T-cell (primary cell): ENCODE measurements around the gene ZKSCAN5. TPM values are rescaled to one million over a fixed set of nuclear protein-coding genes. Genes with fewer than 3 reads are reported as not detected.

Source experiments
- ATAC-seq, 4 experiments: fragments of 200-7000 bp in 3 of 4; fragments of 150-1000 bp in 1 of 4; cut with Tn5 transposase; replicated peaks in 1 of 4; 1 replicate in 3 of 4; 2 replicates in 1 of 4; pipeline ENCODE4 v1.10.0; 2021; ENCODE audit warnings: moderate library complexity in 3 of 4, mild to moderate bottlenecking in 2 of 4, moderate number of reproducible peaks in 1 of 4
- CTCF ChIA-PET, 2 donors: fragments of 300-600 bp; sonication (Branson Sonifier 250); formaldehyde crosslinking; loops; one replicate each; lab custom pipeline; 2022; ENCODE audit warnings: antibody characterized with exemption in 2 of 2; lab: Charles Lee
- POLR2A ChIA-PET, 2 donors: fragments of 300-600 bp; sonication (Branson Sonifier 250); formaldehyde crosslinking; loops; one replicate each; lab custom pipeline; 2022; ENCODE audit warnings: antibody characterized with exemption in 2 of 2; lab: Charles Lee
- DNase-seq, 35 experiments: peaks; one replicate each; pipeline versions ENCODE4 v3.0.0 to v3.0.0-alpha.2; 2013 to 2023
- H3K27ac ChIP-seq: one replicate; pipeline ENCODE4 v1.5.1; 2013; ENCODE audit warnings: low read length
- H3K27me3 ChIP-seq, 2 experiments: replicated peaks in 1 of 2; 1 replicate in 1 of 2; 2 replicates in 1 of 2; pipeline versions ENCODE4 v1.6.1 to v1.7.0; 2013; ENCODE audit warnings: low read length in 1 of 2, mixed read lengths in 1 of 2; ENCODE audit not compliant: control insufficient read depth in 2 of 2, insufficient read depth in 2 of 2; ENCODE audit errors: extremely low read depth in 1 of 2
- H3K36me3 ChIP-seq, 2 donors: 1 replicate in 1 of 2; 2 replicates in 1 of 2; pipeline versions ENCODE4 v1.6.1 to v1.7.0; 2013; ENCODE audit warnings: low read length in 1 of 2; ENCODE audit not compliant: control insufficient read depth in 2 of 2, insufficient read depth in 1 of 2; ENCODE audit errors: extremely low read depth in 1 of 2
- H3K4me1 ChIP-seq, 2 experiments: 1 replicate in 1 of 2; 2 replicates in 1 of 2; pipeline versions ENCODE4 v1.6.1 to v1.7.0; 2013; ENCODE audit warnings: low read length in 2 of 2, mixed read lengths in 1 of 2; ENCODE audit not compliant: insufficient read depth in 2 of 2, control insufficient read depth in 1 of 2; ENCODE audit errors: extremely low read depth in 1 of 2
- H3K4me3 ChIP-seq, 2 donors: 1 replicate in 1 of 2; 2 replicates in 1 of 2; pipeline versions ENCODE4 v1.5.1 to v1.7.0; 2013; ENCODE audit warnings: mild to moderate bottlenecking in 2 of 2, low read length in 1 of 2, moderate library complexity in 1 of 2; ENCODE audit not compliant: control insufficient read depth in 1 of 2; ENCODE audit errors: extremely low read depth in 1 of 2
- H3K9me3 ChIP-seq: 2 replicates; pipeline ENCODE4 v1.7.0; 2013
- H3K27ac Mint-ChIP-seq, 2 donors: one replicate each; pipeline ENCODE4 v1.8.0; 2020 to 2021; ENCODE audit warnings: mild to moderate bottlenecking in 2 of 2, mixed read lengths in 2 of 2
- H3K27me3 Mint-ChIP-seq, 2 donors: one replicate each; pipeline ENCODE4 v1.8.0; 2021 to 2022; ENCODE audit warnings: mixed read lengths in 2 of 2
- H3K36me3 Mint-ChIP-seq: one replicate; pipeline ENCODE4 v1.8.0; 2021; ENCODE audit warnings: mixed read lengths
- H3K4me1 Mint-ChIP-seq, 3 donors: one replicate each; pipeline ENCODE4 v1.8.0; 2020 to 2022; ENCODE audit warnings: mixed read lengths in 3 of 3, mild to moderate bottlenecking in 1 of 3
- H3K4me3 Mint-ChIP-seq, 3 donors: one replicate each; pipeline ENCODE4 v1.8.0; 2020 to 2022; ENCODE audit warnings: mild to moderate bottlenecking in 3 of 3, mixed read lengths in 3 of 3, moderate library complexity in 3 of 3
- H3K9me3 Mint-ChIP-seq, 3 donors: one replicate each; pipeline ENCODE4 v1.8.0; 2020 to 2022; ENCODE audit warnings: mixed read lengths in 3 of 3
- WGBS: methylation state at CpG from one replicate; pipeline ENCODE4 v1.1.5; 2013; ENCODE audit warnings: missing lambda C conversion rate; ENCODE audit not compliant: insufficient coverage; 5-methylcytosine and 5-hydroxymethylcytosine counted together
- total RNA-seq, 35 experiments: library from RNA in 6 of 35; stranded (reverse) in 6 of 35; fragments of 120-200 nt in 1 of 35; gene quantifications; one replicate each; pipeline versions ENCODE4 v1.2.1 to v1.2.4 and lab custom pipeline; 2013 to 2026

ZKSCAN5 gene
- total RNA-seq, 5 donors from 2014 or later (not counting 1 experiment from before 2014, with no cell fraction given): 5.4 to 9.1 (median 8.2) TPM

- peaks cover 21 to 64% of the 10 kb centered on the region in 2 donors for H3K36me3 ChIP-seq
- Mint-ChIP-seq H3K27me3 (no peaks in the 10 kb centered on the region), H3K9me3 (no peaks in the 10 kb centered on the region), H3K4me1 (peaks cover 21 to 37% (median 32%) of the 10 kb centered on the region in 3 donors), H3K36me3 (peaks cover 29% of the 10 kb centered on the region), H3K27ac (no peak overlapping the region), H3K4me3 (no peak overlapping the region)
- no peaks in the 10 kb centered on the region for H3K9me3 ChIP-seq
- ATAC-seq (peak in 2 of 4 experiments; percentile 41 to 42), DNase-seq (peak in 13 of 35 experiments; percentile 8 to 39 (median 18))
- H3K4me3 ChIP-seq: no peak overlapping the region
- 86% methylated on average over 5 of the region's 8 CpGs for WGBS
- ChIA-PET POLR2A (no interaction called here), CTCF (interaction anchor here in 1 of 2 donors (0.5 to 0.6 kb wide), 2 partner anchors 46 to 667 kb away, joined by 3 to 4 read pairs; partner anchors contain the start of gene MBLAC1)
- H3K27me3 ChIP-seq: no peaks in the 10 kb centered on the region
- peaks cover 0 to 27% of the 10 kb centered on the region in 2 experiments for H3K4me1 ChIP-seq
- H3K27ac ChIP-seq: no peak overlapping the region
Observed at GRCh38 chr7:99459087-99459486, 45.4 kb upstream of the ZKSCAN5 start.

DNA sequence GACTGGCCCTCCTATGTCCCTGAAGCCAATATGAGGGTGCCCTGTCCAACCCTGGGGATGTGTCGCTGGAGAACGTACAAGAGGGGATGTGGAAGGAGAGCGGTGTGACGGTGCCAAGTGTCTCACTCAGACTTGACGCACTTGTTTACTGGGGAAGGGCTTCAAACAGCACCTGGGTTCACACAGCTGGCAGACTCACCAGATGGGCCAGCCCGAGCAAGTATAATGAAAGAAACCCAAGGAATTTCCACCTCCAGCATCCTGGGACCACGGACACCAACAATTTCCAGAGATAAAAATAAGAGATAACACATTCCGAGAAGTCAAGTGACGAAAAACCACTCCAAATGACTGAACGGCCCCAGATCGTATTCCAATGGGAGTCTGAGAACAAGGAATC, 43.8 kb upstream of the ZKSCAN5 start:
- no peaks in the 10 kb centered on the region for H3K9me3 Mint-ChIP-seq
- Histone ChIP-seq H3K9me3 (no peaks in the 10 kb centered on the region), H3K4me1 (peaks cover 7 to 42% of the 10 kb centered on the region in 2 experiments), H3K27ac (no peak overlapping the region), H3K36me3 (peaks cover 11 to 49% of the 10 kb centered on the region in 2 donors), H3K4me3 (no peak overlapping the region), H3K27me3 (no peaks in the 10 kb centered on the region)
- peak overlapping the region in 1 of 2 donors; percentile 48 for H3K27ac Mint-ChIP-seq
- ChIA-PET POLR2A (interaction anchor here in 1 of 2 donors (0.6 kb wide), 1 partner anchor 93 kb away, joined by 8 read pairs; no protein-coding TSS in a partner anchor), CTCF (interaction anchor here in 1 of 2 donors (0.6 kb wide), 2 partner anchors 22 to 133 kb away, joined by 3 read pairs; no protein-coding TSS in a partner anchor)
- H3K4me1 Mint-ChIP-seq: peaks cover 36 to 49% (median 46%) of the 10 kb centered on the region in 3 donors
- DNase-seq (no peak), ATAC-seq (no peak)
- peaks cover 28% of the 10 kb centered on the region for H3K36me3 Mint-ChIP-seq
- no peaks in the 10 kb centered on the region for H3K27me3 Mint-ChIP-seq
- H3K4me3 Mint-ChIP-seq: no peak overlapping the region
- 100% methylated on average over 4 of the region's 11 CpGs for WGBS

GRCh38 chr7:99461221-99461620, 43.2 kb upstream of the ZKSCAN5 start:
- Mint-ChIP-seq H3K9me3 (no peaks in the 10 kb centered on the region), H3K4me3 (no peak overlapping the region), H3K27me3 (no peaks in the 10 kb centered on the region), H3K4me1 (peaks cover 42 to 52% (median 51%) of the 10 kb centered on the region in 3 donors), H3K36me3 (peaks cover 28% of the 10 kb centered on the region), H3K27ac (no peak overlapping the region)
- no peak for ATAC-seq
- DNase-seq: no peak
- Histone ChIP-seq H3K4me3 (no peak overlapping the region), H3K36me3 (peaks cover 11 to 44% of the 10 kb centered on the region in 2 donors), H3K27me3 (no peaks in the 10 kb centered on the region), H3K4me1 (peaks cover 10 to 46% of the 10 kb centered on the region in 2 experiments), H3K9me3 (no peaks in the 10 kb centered on the region), H3K27ac (no peak overlapping the region)
- 95% methylated on average over 2 of the region's 2 CpGs for WGBS
- ChIA-PET CTCF (interaction anchor here in 1 of 2 donors (0.6 to 1.0 kb wide), 3 partner anchors 11 to 134 kb away, joined by 3 read pairs; no protein-coding TSS in a partner anchor), POLR2A (no interaction called here)

- H3K9me3 ChIP-seq: no peaks in the 10 kb centered on the region
- peaks cover 6 to 10% of the 10 kb centered on the region in 2 donors for H3K36me3 ChIP-seq
- H3K4me1 ChIP-seq: peaks cover 10 to 50% of the 10 kb centered on the region in 2 experiments
- Mint-ChIP-seq H3K27me3 (peaks cover 0 to 4% of the 10 kb centered on the region in 2 donors), H3K27ac (peak overlapping the region; percentile 90 to 95), H3K9me3 (no peaks in the 10 kb centered on the region), H3K4me1 (peaks cover 36 to 44% (median 39%) of the 10 kb centered on the region in 3 donors), H3K36me3 (peaks cover 14% of the 10 kb centered on the region), H3K4me3 (peak overlapping the region; percentile 88 to 95 (median 94))
- WGBS: 8% methylated on average over 8 of the region's 9 CpGs
- no peaks in the 10 kb centered on the region for H3K27me3 ChIP-seq
- no peak for DNase-seq
- peak overlapping the region; percentile 66 for H3K27ac ChIP-seq
- ChIA-PET POLR2A (interaction anchor here in 1 of 2 donors (0.8 kb wide), 1 partner anchor 59 kb away, joined by 3 read pairs; no protein-coding TSS in a partner anchor), CTCF (interaction anchor here in 1 of 2 donors (1.5 kb wide), 1 partner anchor 39 kb away, joined by 5 read pairs; the partner anchor contains the start of gene ZKSCAN5)
- ATAC-seq: peak in 2 of 4 experiments; percentile 2 to 3
- H3K4me3 ChIP-seq: peak overlapping the region; percentile 77 to 95
Observed at GRCh38 chr7:99465421-99465768, 39.1 kb upstream of the ZKSCAN5 start.

DNA sequence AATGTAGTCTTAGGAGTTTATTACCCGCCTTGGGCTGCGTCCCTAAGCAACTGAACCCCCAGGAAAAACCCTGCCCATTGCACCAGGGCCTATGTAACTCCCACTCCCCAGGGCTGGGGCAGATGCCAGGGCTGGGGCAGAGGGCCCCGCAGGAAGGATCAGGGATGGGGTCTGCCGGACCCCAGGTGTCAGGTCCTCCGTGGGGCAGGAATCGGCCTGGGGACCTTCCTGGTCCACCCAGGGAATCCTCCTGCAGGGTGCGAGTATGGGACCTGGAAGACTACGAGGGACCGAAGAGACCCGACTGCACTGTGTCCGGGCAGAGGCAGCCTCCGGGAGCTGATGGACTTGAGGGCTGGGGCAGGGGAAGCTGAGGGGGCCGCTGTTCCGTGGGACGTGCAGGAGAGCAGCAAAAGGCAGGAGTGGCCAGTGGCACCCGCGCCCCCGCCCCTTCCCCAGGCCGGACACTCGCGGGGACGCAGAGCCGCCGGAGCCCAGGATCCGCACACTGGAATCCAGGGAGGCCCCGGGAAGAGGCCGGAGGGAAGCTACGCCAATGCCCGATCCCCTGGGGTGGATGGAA, 36.0 kb upstream of the ZKSCAN5 start:
- Histone ChIP-seq H3K27ac (no peak overlapping the region), H3K27me3 (no peaks in the 10 kb centered on the region), H3K9me3 (no peaks in the 10 kb centered on the region), H3K36me3 (peaks cover 0 to 5% of the 10 kb centered on the region in 2 donors), H3K4me1 (peaks cover 13 to 39% of the 10 kb centered on the region in 2 experiments), H3K4me3 (no peak overlapping the region)
- WGBS: 93% methylated on average over 18 of the region's 29 CpGs
- no peak for DNase-seq
- Mint-ChIP-seq H3K4me1 (peaks cover 33 to 46% (median 41%) of the 10 kb centered on the region in 3 donors), H3K4me3 (no peak overlapping the region), H3K9me3 (no peaks in the 10 kb centered on the region), H3K36me3 (peaks cover 5% of the 10 kb centered on the region), H3K27ac (no peak overlapping the region), H3K27me3 (peaks cover 0 to 4% of the 10 kb centered on the region in 2 donors)
- CTCF ChIA-PET: no interaction called here
- POLR2A ChIA-PET: interaction anchor here in 1 of 2 donors (0.6 kb wide), 1 partner anchor 66 kb away, joined by 3 read pairs; no protein-coding TSS in a partner anchor
- ATAC-seq: no peak

DNA sequence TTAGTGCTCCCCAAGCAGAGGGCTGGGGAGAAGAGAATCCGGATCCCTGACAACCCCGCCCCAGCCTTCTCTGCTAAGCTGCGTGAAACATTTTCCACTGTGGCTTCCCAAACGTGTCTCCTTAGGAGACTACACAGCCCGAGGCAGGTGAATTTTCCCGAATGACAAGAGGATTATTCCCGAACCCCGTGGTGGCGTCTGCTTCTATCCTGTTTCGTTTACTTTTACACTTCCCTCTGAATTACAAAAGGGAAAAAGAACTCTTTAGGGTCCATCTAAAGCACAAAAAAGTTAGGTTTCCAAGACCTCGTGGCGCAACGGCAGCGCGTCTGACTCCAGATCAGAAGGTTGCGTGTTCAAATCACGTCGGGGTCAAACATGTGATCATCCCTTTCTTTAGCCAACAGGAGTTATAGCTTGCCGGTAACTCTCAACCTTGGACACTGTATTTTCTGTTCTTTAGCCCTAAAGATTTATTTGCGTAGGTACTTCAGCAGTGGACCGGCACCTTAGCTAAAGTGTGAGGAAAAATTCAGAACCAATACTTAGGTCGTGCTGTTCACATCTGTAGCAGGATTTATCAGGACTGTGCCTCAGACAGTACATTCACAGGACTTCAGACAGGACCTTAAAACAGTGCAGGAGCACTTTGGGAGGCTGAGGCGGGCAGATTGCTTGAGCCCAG, 34.9 kb upstream of the ZKSCAN5 start:
- Mint-ChIP-seq H3K4me3 (peak overlapping the region in 1 of 3 donors; percentile 13), H3K9me3 (no peaks in the 10 kb centered on the region), H3K27ac (no peak overlapping the region), H3K4me1 (peaks cover 34 to 42% (median 39%) of the 10 kb centered on the region in 3 donors), H3K27me3 (peaks cover 0 to 4% of the 10 kb centered on the region in 2 donors), H3K36me3 (no peaks in the 10 kb centered on the region)
- Histone ChIP-seq H3K4me1 (peaks cover 16 to 36% of the 10 kb centered on the region in 2 experiments), H3K4me3 (no peak overlapping the region), H3K9me3 (no peaks in the 10 kb centered on the region), H3K27ac (no peak overlapping the region), H3K27me3 (no peaks in the 10 kb centered on the region), H3K36me3 (no peaks in the 10 kb centered on the region)
- WGBS: 70% methylated on average over 19 of the region's 23 CpGs
- POLR2A ChIA-PET: no interaction called here
- DNase-seq (no peak), ATAC-seq (no peak)
- CTCF ChIA-PET: interaction anchor here in 1 of 2 donors (0.6 kb wide), 1 partner anchor 692 kb away, joined by 3 read pairs; no protein-coding TSS in a partner anchor
